Measurements from ENCODE around the gene POMP.

The POMP gene

DNA sequence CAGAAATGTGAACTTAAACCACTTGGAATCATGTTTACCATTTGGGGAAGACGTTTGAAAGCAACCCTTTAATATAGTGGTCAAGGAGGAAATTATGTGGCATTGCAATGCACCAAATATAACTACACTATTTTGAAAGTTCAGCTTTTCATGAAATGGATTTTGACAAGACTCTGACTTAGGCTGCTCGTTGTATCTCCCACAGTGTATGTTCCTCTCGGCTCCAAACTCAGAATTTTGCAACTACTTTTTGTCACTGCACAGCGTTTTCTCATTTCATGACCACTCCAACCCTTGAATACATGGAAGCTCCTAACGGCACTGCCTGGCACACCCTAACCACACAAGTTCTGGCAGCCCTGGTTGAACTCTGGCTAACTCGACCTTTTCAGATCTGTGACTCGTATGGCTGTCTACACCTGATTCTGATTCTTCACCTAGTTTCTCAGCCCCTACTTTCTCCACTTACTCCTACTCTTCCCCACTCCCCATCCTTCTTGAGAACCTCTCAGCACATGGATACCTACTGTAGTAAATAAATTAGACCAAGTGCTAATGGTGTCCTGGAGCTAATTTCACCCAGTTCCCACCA lies 7.0 kb upstream of the POMP start:
- no peak for DNase-seq (ENCODE audit: low read depth)
- no peak overlapping the region for H3K4me3 ChIP-seq (ENCODE audit: control insufficient read depth, low read depth, low read length)
- TF ChIP-seq, protein P1, sequence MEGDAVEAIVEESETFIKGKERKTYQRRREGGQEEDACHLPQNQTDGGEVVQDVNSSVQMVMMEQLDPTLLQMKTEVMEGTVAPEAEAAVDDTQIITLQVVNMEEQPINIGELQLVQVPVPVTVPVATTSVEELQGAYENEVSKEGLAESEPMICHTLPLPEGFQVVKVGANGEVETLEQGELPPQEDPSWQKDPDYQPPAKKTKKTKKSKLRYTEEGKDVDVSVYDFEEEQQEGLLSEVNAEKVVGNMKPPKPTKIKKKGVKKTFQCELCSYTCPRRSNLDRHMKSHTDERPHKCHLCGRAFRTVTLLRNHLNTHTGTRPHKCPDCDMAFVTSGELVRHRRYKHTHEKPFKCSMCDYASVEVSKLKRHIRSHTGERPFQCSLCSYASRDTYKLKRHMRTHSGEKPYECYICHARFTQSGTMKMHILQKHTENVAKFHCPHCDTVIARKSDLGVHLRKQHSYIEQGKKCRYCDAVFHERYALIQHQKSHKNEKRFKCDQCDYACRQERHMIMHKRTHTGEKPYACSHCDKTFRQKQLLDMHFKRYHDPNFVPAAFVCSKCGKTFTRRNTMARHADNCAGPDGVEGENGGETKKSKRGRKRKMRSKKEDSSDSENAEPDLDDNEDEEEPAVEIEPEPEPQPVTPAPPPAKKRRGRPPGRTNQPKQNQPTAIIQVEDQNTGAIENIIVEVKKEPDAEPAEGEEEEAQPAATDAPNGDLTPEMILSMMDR (conservative IDR thresholded peaks at IDR 0.05; ENCODE audit: control insufficient read depth, insufficient read depth, low read depth, low read length): no peak

DNA sequence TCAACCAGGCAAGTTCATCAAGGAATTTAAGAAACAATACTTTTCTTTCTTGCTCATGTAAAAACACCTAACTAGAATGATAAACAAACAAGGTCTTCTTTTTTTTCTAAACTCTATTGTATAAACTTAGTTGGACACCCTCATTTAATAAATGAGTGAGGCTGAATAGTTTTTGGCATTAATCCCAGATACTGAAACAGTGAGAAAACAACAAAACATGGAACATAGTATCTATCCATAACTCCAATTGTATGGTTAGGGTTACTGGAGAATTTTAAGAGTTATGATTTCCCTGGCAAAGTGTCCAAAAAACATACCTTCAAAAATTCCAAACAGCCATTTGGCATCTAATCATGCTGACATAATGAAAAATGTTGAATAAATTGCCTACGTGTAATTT lies 5.8 kb upstream of the POMP start:
- H3K4me3 ChIP-seq (ENCODE audit: control insufficient read depth, low read depth, low read length): no peak overlapping the region
- DNase-seq (ENCODE audit: low read depth): no peak
- TF ChIP-seq, protein P1 (conservative IDR thresholded peaks at IDR 0.05; ENCODE audit: control insufficient read depth, insufficient read depth, low read depth, low read length): no peak

DNA sequence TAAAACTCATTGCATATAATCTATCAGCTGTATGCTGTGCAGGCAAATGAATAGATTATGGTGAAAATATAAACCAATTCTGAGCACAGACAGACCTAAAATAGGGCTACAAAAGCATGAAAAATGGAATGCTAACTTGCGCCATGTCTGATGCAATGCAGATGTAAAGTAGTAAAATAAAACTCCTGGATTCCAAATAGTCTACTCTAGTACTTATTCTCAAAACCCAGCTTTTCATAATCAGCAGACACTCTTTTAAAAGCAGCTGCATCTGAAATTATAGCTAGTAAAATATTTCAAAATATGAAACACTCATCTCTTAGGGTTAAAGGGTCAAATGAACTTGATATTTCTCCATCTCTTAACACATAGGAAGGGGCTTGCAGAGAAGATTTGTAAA lies 4.7 kb upstream of the POMP start:
- DNase-seq (ENCODE audit: low read depth): no peak
- no peak overlapping the region for H3K4me3 ChIP-seq (ENCODE audit: control insufficient read depth, low read depth, low read length)
- TF ChIP-seq, protein P1 (conservative IDR thresholded peaks at IDR 0.05; ENCODE audit: control insufficient read depth, insufficient read depth, low read depth, low read length): no peak

DNA sequence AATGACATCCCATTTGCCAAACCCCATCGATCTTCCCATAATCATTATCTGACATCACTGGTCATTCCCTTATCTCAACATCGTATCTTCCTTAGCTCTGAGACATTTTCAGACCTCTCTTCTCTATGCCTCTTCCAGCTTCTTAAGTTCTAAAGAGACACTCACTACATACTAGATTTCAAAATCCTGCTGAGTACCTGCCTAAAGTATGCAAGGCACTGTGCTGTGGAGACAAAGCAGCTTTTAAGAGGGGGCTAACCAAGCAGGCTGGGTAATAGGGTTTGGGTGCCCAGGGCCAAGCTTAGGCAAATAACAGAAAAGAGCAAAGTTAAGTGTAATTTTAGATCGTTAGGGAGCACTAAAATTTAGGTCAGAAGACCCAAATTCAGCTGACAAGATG lies 3.4 kb upstream of the POMP start:
- peak; percentile 62 for DNase-seq (ENCODE audit: low read depth)
- TF ChIP-seq, protein P1 (conservative IDR thresholded peaks at IDR 0.05; ENCODE audit: control insufficient read depth, insufficient read depth, low read depth, low read length): no peak
- H3K4me3 ChIP-seq (ENCODE audit: control insufficient read depth, low read depth, low read length): no peak overlapping the region

DNA sequence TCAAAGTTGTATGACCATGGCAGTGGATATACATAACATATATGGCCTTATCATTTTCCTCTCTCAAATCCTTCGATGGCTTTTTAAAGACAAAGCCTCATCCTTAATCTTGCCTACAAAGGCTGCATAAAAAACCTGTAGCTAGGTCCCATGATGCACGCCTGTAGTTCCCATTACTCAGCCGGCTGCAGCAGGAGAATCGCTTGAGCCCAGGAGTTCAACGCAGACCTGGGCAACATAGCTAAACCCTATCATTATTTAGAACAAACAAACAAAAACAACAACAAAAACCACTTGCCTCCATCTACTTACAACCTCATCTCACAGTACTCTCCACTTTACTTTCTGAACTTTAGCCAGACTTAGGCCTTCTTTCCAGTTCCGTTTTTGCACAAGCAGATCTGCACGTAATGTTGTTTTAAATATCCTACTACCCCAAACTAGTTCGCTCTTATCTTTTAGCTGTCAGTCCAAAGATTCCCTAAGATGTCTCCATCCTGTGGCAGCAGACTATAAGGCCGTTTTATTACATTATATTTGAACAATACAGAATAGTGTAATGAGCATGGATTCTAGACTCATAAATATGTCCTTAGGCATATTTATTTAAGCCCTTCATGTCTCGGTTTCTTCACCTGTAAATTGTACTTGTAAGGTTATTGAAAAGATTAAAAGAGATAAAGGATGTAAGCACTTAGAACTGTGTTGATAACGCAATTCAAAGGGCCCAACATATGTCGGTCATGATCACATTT lies 969 bp upstream of the POMP start:
- peak overlapping the region; percentile 97 for H3K4me3 ChIP-seq (ENCODE audit: control insufficient read depth, low read depth, low read length)
- DNase-seq (ENCODE audit: low read depth): peak; percentile 48
- TF ChIP-seq, protein P1 (conservative IDR thresholded peaks at IDR 0.05; ENCODE audit: control insufficient read depth, insufficient read depth, low read depth, low read length): peak; percentile 22

DNA sequence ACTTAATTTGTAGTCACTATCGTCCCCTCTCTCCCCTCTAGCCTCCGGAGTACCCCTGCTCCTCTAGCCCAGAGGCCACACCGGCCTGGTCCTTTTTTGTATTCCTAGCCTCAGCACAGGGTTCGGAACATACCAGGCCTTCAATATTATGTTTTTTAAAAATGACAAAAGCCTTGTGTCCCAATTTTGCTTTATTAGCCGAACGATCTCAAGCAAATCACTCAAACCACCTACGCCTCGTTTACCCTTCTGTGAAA lies 463 bp upstream of the POMP start:
- peak; percentile 22 for DNase-seq (ENCODE audit: low read depth)
- TF ChIP-seq, protein P1 (conservative IDR thresholded peaks at IDR 0.05; ENCODE audit: control insufficient read depth, insufficient read depth, low read depth, low read length): no peak

More for the DNA sequence above, 463 bp upstream of the POMP start:
- H3K4me3 ChIP-seq (ENCODE audit: control insufficient read depth, low read depth, low read length): peak overlapping the region; percentile 97

All from fibroblast of mammary gland (primary cell).